ENCODE data around the gene KCTD16.
A peak's percentile ranks its signal among the peaks of the same experiment; 100 is the strongest.

The KCTD16 gene

DNA sequence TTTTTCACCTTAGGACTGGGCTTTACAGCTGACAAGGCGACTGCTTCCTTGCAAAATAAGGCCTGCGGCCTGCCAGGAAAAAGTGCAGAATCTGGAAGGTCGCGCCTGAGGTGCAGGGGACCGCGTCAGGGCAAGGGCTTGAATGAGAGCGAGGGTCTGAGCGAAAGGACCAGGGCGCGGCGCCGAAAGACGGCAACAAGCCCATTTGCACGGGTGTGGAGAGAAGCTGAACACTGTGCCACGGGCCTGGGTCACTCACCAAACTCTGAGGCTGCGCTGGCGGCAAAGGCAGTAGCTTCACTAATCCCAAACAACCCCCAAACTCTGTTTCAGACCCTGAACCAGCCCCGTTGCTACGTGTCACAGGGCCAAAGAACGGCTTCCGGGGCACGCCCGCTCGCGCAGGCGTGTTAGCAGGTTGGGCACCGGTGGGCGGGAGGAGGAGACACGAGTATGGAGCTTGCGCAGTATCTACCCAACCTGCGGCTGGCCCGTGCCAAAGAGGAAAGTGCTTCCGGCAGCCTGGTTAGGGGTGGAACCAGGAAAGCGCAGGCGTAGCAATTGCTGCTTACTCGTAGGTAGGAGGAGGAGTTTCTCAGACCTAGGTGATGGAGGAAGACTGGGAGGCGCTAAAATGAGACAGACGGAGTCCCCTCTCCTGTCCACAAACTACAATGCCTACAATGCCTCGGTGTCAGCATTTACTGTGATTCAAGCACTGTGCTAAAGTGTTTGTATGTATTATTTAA, at the start of gene KCTD16, which contains the start of gene YIPF5:
Gene KCTD16 (plus strand): TSS at position 598 of the 749 bp plus-strand sequence.
Gene YIPF5 (minus strand): TSS at position 384 of the 749 bp plus-strand sequence. CDS start 704 bp downstream, outside the sequence.
- peak; percentile 99 for FAIRE-seq

DNA sequence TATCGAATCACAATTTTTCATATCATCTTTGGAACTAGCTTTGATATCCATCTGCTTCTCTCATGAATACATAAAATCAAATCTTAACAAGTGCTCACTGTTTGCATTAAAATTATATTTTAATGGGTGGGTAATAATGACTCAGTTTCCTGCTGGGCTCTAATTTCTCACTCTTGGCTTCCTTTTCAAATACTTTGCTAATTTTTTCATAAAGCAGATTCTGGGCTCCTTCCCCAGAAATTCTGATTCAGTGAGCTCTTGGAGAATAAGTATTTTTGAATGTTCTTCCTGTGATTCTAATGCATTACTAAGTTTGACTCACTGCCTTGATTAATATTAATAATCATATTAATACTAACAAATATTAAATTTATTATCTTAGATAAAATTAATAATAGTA, 49.1 kb upstream of the KCTD16 start:
- no peak for FAIRE-seq

DNA sequence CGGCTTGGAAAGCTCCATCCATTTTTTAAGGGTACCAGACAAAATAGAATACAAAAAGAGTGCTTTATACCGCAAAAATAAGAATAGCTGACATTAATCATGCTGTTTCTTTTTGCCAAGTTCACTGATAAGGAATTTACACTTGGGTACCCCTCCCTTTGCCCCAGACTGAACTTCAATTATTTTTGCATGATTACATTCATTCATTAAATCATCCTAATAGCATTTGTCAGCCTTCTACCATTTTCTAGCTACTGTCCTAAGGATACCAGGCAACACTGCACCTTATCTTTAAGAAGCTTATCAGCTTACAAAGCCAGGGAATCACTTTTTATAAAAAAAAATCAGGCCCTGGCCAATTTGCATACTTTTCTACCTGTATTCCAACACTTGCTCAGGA, 48.6 kb upstream of the KCTD16 start:
- FAIRE-seq = no peak

DNA sequence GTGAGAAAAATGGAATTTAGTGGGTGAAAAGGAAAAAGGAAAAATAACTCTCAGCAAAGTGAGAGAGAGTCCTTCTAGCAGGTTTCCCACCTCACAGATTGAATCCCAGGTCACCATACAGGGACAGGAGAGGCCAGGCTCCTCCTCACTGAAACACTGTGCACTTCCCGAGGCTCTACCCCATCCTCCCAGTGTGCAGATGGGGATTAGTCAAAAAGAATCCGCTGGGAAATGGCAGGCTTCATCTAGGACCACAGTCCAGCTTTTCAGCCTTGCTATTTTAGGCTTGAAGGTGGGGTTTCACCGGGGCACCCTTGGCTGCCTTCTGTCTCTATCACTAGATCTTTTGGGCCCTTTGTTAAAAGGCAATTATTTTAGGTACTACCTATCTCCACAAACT, 48.0 kb upstream of the KCTD16 start:
- no peak for FAIRE-seq

DNA sequence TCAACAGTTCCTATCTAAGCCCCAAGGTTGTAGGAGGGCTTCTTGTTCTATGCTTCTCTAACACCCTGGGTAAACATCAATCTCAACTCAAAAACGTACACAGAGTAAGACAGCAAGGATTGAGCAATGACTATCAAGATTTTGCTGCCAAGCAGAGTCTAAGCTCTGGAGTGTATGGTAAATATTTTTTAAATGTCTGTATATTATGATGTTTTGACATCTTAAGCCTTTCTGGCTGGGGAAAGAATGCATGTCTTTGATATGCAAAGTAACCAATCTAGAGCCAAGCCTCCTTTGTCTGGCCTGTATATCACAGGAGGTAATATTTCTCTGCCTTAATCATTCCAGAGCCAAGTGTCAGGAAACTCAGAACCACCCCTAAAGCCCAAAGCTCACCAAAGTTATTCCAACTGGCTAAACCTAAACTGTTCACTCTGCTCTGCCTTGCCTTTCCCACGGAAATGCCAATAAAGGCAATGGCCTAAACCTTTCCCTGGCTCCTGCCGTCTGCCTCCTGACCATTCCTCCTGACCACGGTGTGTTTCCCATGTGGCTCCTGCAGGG, 45.4 kb upstream of the KCTD16 start:
- FAIRE-seq = no peak

DNA sequence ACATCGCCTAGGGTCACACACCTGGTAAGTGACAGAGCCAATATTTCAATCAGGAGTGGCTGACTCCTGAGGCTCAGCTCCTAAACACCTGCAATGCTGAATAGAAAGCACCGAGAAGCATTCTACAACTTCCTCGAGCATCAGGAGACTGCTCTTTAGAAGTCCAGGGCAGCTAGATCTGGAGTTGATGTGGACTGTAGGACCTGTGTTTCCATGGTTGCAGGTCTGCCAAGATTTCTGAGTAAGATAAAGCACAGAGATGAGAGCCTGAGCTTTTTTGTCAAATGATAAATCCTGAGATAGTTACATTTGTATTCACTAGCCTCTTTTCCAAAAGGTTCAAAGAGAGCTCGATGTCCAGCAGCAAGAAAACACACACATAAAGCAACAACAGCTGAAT, 44.0 kb upstream of the KCTD16 start:
- FAIRE-seq = no peak

DNA sequence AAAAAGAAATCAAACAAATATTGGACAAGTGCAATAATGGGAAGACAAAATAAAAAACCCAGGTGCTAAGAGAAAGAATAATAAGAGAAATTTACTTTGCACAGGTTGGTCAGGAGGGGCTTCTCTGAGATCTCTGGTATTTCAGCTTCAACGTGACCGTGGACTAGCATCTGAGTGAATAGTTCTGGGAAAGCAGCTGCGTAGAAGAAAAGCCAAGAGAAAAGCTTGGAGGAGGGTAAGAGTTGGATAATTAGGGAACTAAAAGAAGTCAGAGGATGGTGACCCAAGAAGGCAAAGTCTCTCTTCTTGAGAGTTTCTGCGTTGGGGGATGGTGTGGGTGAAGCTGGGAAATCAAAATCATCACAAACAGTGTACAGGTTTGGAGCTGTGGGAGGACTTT, 41.8 kb upstream of the KCTD16 start:
- FAIRE-seq = no peak

DNA sequence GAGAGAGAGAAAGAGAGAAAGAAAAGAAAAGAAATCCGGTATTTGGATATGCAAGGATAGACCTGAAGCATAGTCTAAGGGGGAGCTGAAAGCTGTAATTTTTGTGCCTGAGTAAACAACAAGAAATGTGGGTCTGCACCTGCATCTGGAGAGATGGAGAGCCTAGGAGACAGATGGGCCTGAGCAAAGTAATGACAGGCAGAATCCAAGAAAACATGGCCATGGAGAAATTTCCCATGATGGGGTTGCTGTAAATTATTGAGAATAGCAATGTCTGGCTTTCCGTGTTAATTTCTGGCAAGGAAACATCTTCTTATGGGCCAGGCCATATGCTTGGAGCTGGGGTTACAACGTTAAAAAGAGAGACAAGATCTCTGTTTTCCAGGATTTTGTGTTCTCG, 40.4 kb upstream of the KCTD16 start:
- no peak for FAIRE-seq

DNA sequence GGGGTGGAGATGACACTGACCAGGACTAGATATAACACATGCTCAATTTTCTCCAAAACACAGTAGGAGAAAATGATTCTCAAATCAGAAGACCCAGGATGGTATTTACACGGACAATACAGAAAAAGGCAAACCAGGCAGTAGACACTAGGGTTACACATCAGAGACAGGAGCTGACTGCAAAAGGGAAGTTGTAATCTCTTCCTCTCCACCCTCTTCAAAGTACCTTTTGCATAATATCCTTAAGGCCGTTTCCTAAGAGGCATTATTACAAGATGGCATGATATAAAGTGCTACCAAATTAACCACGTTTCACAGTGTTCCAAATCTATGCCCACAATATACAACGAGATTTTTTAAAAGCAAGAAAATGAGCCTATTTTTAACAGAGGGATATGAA, 39.4 kb upstream of the KCTD16 start:
- FAIRE-seq = no peak

DNA sequence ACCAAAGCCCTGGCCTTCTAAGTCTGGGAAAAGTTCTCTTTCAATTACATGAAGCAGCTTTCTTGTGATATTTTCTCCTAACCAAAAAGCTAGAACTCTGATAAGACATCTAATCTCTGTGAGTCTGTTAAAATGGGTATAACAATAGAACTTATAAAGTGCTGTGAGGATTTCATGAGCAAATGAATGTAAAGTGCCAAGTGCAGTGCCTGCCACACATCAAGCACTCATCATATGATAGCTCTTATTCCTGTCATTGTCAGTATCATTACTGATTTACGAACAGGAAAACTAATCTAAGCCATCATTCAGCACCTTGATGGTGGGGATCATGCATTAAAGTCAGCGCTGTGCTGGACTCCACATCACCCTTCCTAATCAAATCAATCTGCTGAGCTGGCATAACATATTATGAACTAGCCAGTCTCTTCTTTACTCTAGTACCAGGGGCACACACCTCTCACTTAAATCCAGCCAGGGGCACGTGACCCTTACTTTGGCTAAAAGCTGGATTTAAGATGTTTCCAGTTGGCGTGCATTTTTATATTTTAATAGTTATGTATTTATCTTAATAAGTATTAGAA, 37.5 kb upstream of the KCTD16 start:
- no peak for FAIRE-seq

DNA sequence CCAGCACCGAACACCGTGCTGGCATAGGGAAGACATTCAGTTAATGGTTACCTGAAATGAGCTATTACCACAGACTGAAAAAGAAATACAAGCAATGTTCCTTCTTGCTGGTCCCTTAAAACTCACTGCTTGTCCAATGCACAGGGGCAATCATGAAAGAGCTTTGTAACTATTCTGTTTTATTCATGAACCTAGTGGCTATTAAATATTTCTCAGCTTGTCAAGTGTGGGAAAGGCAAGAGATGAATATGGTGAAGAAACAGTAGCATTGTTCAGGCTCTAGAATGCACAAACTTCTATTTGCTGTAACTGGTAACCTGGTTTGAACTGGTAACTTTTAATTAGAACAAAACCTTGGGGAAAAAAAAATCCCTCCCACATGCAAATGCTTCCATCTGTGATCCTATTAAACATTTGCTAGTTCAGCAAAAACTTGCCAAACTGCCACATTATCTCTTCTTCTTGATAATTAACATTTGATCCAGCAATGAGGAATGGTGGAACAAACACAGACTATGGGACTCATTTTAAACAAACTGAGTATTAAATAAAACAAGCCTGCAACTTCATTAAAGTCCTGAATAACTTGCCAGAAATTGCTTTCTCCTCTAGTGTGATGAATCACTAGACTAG, 36.4 kb upstream of the KCTD16 start:
- FAIRE-seq = no peak

DNA sequence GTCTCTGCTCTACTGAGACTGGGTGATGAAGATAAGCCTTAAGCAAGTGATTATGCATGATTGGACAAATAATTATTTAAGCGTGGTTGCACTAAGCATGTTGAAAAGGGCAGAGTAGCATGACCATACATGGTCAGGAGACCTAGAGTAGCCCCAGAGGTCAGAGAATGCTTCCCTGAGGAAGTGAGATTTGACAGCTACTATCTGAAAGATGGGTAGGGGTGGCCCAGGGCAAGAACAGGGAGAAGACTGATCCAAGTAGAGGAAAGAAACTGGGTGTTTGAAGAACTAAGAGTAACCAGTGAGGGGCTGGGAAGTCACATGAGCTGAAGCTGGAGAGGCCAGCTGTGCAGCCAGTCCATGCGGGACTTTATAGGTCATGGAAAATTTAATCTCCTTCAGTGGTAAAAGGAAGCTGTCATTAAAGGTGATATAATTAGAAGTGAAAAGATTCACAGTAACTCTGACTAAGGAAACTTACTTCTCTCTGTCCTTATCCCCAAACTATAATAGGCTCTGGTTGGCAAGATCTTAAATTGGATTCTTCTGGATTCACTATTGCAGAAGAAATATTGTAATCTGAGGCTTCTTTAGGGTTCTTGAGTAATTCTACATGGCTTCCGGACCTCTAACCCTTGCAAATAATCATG, 35.4 kb upstream of the KCTD16 start:
- no peak for FAIRE-seq

DNA sequence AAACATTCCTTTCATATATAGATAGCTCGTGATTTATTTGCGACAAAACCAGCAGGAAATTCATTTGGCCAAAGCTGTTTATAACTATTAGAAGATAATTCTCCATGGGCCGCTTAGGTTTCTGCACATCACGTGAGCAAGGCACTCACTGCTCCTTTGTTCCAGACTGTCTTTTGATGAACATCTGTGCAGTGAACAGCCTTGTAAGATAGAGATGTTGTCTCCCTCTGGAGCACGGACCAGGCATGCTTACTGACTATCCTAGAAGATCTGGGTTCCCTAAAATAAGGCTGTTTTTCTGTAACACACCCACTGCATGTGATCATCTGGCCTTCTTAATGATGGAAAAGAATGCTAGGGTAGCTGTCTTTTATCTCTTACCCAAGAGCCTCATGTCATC, 31.1 kb upstream of the KCTD16 start:
- FAIRE-seq = no peak

DNA sequence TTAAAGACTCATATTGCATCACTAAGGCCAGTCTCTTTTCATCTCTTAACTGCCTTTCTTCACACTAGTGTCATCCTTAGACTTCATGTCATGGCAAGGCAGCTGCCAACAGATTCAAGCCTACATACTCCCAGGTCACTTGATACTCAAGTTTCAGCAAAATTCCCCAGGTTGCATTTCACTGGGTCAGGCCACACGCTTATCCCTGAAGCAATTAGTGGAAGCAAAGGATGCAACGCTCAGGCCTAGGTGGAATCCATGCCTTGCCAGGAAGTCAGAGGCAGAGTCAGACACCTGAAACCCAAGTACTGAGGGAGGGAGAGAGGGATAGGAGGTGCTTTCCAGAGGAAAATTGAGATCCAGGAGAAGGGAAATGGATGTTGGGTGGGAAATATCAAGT, 29.1 kb upstream of the KCTD16 start:
- FAIRE-seq = no peak

DNA sequence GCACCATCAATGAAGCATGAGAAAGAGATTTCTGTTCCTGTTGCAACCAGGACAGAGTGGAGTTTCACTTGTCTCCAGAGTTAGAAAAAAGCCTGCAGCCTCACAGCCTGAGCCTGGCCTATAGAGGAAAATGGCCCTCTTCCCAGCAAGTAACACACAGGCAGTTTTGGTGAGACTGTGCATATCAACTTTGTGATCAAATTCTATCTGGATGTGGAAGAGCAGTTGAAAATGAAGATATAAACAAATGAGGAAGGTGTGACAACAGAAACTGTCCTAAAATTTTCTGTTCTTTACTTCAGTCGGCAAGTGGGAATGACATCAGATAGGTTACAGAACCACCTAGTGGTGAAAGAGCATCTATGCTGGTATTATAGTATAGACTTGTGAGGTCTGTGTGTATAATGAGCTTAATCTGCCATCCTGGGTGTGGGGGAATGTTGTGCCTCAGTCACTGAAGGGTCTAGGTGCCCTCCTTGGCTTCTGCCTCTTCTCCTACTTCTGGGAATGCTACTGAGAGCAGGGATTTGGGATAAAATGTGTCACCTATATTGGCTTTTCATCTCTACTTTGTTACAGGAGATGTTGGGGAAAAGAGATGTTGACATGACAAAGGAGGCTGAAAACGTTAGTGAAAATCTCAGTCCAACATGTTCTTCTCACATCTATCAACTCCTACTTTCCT, 28.4 kb upstream of the KCTD16 start:
- FAIRE-seq = no peak

DNA sequence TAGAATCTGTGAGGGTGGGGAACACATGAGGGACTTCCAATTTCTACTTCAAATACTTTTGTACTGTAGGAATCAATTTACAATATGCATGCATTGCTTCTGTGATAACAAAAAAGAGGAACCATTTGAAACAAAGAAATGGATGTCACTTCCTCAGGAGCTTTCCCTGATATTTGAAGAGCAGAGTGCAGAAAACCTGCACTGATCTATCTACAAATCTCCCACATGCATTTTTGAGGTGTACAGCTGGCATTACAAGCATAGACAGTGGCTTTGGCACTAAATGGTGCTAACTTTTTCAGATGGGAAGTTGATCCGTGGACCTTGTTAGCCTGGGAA, 27.9 kb upstream of the KCTD16 start:
- FAIRE-seq = no peak

DNA sequence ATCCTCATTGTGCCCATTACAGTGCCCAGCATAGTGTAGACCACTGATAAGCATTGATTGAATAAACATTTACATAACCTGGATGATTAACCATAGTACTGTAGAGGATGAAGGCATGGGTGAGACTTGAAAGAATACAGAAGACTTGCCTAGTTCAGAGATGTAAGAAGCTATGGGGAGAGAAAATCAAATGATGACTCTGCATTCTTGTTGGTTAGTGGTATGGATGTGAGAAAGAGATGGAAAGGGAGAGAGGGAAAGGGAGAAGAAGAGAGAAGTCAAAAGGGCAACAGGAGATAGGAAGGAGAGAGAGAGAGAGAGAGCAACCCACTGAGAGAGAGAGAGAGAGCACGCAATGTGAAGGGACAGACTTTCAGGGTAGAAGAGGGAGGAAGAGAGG, 27.0 kb upstream of the KCTD16 start:
- FAIRE-seq = no peak

DNA sequence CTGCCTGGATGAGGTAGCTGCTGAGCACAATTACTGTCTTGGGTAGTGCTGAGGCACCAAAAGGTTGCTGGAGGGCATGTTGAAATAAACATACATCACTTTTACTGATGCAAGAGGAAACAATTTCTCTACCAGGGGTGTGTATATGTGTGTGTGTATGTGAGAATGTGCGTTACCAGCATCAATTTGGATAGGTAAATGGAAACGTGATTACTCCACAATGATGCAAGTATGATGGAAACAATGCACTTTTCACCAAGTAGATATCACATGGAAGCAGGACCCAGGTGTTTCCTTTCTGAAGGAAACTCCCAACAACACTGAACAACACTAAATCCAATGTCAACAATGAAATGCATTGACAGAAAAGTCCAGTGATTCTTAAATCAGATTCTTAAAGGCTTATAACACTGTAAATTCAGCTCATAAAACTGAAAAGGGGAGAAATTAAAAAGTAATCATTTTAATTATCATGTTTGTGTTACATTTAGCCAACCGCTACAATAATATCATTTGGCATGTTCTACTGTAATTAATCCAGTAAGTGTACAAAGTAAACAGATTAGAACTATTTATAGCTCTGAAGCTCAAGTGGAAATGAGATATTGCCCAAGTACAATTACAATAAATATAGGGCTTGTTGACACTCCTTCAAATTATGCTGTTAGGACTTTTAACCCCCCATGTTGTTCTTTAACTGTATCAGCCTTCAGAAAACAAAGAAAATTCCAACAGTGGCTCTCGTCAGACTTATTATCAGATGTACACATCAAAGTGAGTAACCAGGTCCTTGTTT, 25.5 kb upstream of the KCTD16 start:
- no peak for FAIRE-seq

DNA sequence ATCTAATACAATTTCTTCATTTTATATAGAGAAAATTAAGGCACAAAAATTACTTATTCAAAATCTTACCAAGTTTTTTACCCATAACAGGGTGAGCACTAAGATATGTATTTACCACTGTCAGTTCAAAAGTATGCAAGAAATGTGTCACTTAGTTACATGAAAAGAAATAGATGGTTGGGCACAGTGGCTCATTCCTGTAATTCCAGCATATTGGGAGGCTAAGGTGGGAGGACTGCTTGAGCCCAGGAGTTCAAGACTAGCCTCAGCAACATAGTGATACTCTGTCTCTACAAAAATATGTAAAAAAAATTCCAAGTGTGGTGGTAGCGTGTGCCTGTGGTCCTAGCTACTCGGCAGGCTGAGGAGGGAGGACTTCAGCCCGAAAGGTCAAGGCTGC, 19.6 kb upstream of the KCTD16 start:
- FAIRE-seq = no peak

DNA sequence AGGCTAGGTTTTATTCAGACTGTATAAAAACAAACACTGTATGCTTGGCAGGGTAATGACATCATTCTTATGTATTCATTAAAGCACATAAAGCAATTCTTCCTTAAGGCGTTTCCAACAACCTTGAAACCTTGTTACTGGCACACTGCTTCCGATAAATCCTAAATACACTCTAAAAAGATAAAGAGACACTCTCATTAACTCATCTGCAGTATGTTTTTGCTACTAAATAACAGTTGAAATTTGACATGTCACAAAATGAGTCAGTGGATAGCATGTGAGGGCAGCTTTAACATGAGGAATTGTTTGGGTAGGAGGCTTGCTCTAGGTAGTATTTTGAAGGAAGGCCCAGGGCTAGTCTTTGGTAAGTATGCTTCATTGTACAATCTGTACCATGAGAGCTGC, 13.9 kb upstream of the KCTD16 start:
- no peak for FAIRE-seq

DNA sequence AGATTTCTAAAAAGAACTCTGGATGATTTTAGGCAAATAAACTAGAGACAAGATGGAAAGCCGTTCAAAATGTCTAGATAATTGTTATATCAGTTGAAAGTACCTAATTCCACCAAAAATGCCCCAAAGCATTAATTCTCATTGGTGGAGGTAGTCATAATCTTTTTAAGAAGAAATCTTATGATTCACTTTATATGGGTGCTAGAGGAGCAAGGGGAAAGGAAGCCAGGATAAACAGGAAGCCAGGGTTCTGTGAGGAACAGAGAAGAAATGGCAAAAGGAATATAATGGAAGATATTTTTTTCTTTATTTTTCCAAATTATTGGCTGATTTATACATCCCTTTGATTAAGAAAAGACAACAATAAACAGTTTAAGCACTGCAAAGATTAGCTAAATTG, 8.0 kb upstream of the KCTD16 start:
- FAIRE-seq = no peak

DNA sequence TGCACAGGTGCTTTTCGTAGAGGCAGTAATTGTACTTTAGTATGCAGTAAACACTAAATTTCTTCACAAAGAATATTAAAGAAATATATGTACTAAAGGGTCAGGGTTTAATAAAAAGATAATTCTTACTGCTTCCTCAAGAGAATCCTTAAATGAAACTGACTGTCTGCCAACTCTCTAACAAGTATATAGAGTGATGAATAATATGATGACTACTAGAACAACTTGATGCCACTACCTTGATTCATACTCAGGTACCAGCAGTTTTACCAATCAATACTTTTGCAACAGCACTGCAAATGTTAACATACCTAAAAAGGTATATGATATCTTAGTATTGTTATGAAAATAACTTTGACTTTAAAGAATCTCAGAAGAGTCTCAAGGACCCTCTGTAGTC, 4.0 kb upstream of the KCTD16 start:
- FAIRE-seq = no peak
